HG03045 (cell line): ENCODE results near the gene RCC2.

ENCODE experiments used
- ATAC-seq: cut with Tn5 transposase; IDR thresholded peaks from one replicate; pipeline ENCODE4 v1.9.1; 2021; ENCODE audit warnings: mild to moderate bottlenecking, moderate library complexity; ENCODE audit not compliant: unreplicated experiment

Gene RCC2

GRCh38 chr1:17447501-17447992 lies 8.1 kb upstream of the RCC2 start:
- no peak for ATAC-seq

- ATAC-seq, result no peak
These were observed 3.4 kb upstream of the RCC2 start for GRCh38 chr1:17442841-17443240.

- ATAC-seq, result no peak
These were observed 2.5 kb upstream of the RCC2 start for GRCh38 chr1:17441993-17442357.

GRCh38 chr1:17441265-17441992 lies 2.0 kb upstream of the RCC2 start:
- ATAC-seq, result no peak

GRCh38 chr1:17440827-17441168 lies 1.3 kb upstream of the RCC2 start:
- ATAC-seq, result no peak

- ATAC-seq, result no peak
These were observed 773 bp upstream of the RCC2 start for GRCh38 chr1:17440074-17440826.

GRCh38 chr1:17438318-17439249 lies 893 bp downstream of the RCC2 start:
- peak; percentile 38 for ATAC-seq

- ATAC-seq, result peak; percentile 41
These were observed 1.7 kb downstream of the RCC2 start for GRCh38 chr1:17437580-17438317.

GRCh38 chr1:17437260-17437579 lies 2.3 kb downstream of the RCC2 start:
- no peak for ATAC-seq

- ATAC-seq, result no peak
These were observed 2.9 kb downstream of the RCC2 start for GRCh38 chr1:17436380-17437174.

GRCh38 chr1:17434601-17435000 lies 4.9 kb downstream of the RCC2 start:
- no peak for ATAC-seq

- ATAC-seq, result no peak
These were observed 5.5 kb downstream of the RCC2 start for GRCh38 chr1:17434016-17434415.

- no peak for ATAC-seq
These were observed 6.2 kb downstream of the RCC2 start for GRCh38 chr1:17433261-17433660.

GRCh38 chr1:17432412-17432811 lies 7.1 kb downstream of the RCC2 start:
- ATAC-seq, result no peak

- no peak for ATAC-seq
These were observed 10.3 kb downstream of the RCC2 start for GRCh38 chr1:17429183-17429582.

- no peak for ATAC-seq
These were observed 11.5 kb downstream of the RCC2 start for GRCh38 chr1:17427696-17428660.

GRCh38 chr1:17425806-17426600 lies 13.5 kb downstream of the RCC2 start:
- ATAC-seq, result no peak

- no peak for ATAC-seq
These were observed 15.7 kb downstream of the RCC2 start for GRCh38 chr1:17423781-17424245.
